GM18498 (cell line): ENCODE data around the gene RAP1A.

Experiments used
- ATAC-seq: cut with Tn5 transposase; IDR thresholded peaks from one replicate; pipeline ENCODE4 v1.9.1; 2021; ENCODE audit warnings: mild to moderate bottlenecking, moderate library complexity; ENCODE audit not compliant: unreplicated experiment

The RAP1A gene

DNA sequence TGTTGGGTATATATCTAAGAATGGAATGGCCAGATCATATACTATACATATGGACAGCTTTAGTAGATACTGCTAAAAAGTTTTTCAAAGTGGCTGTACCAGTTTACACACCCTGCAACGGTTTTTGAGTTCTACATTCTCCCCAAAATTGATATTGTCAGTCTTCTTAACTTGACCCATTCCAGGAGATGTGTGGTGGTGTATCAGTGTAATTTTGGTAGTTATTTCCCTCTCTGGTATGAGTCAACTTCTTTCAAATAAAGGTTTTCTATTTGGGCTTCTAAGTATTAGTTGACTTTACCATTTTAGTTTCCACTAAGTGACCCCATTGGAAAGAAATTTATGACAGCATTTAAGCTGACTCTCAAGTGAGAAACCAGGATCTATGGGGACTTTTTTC, 90.4 kb downstream of the RAP1A start:
- ATAC-seq, result no peak

DNA sequence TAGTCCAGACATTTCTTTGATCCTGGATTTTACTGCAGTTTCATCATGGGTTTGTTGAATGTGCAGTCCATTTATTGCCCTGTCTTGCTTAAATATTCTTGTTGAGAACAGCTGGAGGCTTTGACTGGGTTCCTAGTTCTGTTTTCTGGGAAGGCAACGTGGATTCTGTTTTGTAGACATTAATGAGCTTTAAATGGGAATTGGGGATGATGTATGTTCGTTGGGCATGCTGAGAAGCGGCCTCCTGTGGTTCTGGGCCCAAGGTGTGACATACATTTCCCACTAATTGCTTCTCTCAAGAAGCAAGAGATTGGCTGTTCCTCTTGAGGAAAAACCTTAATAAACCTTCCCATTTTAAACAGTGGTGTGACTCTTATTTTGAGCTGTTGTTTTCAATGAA, 96.7 kb downstream of the RAP1A start:
- no peak for ATAC-seq

DNA sequence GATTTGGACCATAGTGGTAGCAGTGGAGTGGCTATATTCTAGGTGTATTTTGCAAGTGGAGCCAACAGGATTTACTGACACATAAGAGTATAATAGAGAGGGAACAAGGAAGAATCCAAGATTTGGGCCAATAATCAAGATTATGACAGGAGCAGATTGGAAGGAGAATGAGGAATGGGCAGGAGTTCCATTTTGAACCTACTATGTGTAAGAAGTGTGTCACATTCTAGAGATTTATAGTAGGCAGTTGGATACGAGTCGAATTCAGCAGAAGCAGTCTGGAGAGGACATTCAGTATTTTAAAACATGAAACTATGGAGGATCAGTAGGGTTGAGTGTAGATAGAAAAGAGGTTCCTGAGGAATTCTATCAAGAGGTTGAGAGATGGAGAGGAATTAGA, 97.9 kb downstream of the RAP1A start:
- ATAC-seq, result no peak

DNA sequence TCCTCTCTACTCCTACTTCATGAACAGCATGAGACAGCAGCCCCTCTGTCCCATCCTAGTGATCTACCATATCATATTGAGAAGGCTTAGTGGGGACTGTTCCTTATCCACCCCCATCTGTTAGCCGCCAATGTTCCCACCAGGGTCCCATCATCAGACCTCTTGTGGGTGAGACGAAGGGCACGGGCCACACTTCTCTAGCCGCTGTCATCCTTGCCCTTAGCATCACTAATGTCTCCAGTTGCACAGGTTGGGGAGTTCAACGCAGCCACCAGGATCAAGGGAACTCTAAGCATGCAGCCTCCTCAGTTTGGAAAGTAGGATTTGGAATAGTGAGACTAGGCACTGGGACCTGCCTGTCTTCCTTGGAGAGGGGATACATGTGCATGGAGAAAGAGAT, 99.5 kb downstream of the RAP1A start:
- ATAC-seq, result no peak

DNA sequence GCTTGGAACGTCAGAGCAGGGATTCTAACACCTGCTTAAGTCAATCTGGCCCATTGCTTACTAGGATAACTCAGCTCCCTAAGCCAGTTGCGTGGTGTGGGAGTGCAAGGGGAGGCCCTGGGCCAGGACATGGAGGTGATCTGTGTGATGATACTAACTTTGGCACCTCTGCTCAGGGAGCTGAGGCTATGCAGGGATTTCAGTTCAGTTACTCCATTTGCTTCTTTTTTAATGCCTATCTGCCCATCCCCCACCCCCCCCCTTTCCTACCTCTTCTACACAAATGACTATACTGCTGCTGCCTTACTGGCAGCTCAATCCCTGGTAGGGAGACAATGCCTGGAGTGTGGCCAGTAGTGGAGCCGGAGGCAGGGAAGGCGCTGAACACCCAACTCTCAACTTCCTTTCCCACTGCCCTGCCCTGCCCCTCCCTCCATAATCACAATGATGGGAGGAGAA, 100.1 kb downstream of the RAP1A start:
- ATAC-seq, result no peak

DNA sequence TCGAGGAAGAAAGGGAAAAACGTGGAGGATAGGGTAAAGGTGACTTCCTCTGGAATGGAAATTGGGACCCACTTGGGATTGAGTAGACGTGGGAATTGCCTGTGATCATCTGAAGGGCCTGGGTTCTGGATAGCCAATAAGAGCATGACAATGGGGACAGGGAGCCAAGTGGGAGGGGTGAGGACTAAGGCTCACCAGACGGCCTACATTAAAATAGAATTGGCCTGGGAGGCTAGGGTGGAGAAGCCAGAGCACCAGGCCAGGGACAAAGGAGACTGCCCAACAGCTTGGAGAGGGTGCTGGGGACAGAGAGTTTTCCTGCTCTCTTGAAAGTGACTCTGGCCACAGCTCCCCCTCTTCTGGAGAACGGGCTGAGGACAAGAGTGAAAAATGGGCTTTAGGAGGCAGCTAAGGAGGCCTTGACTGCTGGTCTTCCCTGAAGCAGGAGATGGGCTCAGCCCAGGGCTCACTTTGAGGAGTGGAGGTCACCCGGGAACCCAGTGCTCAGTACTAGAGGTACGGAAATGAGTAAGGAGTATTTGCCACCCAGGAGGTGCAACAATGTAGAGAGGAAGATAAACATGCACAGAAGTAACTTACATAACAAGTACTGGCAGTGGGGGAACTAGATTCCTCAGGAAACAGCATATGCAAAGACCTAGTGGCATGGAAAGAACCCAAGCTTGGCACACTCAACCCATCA, 100.8 kb downstream of the RAP1A start:
- no peak for ATAC-seq

DNA sequence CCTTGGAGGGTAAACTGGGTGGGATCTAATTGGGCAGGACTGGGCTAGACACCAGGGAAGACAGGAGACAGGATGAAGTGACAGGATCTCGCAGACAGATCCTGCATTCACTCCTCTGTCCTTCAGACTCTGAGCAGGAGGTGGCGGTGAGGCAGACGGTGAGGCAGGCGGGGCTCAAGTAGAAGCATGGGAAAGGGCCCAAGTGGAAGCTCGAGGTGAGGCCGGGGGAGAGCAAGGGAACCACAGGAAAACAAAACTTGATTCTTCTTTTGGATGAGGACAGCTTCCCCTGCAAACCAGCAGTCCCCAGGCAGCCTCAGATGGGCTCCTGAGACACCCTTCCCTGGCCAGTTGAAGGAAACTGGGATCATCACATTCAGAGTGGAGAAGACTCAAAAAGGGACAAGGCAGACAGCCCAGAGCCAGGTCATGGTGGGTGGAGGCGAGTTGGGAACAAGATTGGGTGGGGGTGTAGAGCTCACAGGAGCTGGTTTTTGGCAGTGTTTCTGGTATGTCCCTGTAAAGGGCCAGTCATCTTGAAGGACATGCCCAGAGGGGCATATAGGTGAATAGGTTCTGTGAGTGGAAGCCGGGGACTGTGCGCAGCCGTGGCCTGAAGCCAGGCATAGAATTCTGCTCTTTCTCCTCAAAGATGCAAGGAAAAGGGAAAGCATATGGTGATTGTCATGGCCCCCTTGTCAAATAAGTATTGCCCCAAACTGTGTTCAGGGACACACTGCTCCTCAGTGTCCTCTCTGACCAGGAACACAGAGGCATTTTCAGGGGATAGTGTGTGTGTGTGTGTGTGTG, 101.6 kb downstream of the RAP1A start:
- no peak for ATAC-seq

DNA sequence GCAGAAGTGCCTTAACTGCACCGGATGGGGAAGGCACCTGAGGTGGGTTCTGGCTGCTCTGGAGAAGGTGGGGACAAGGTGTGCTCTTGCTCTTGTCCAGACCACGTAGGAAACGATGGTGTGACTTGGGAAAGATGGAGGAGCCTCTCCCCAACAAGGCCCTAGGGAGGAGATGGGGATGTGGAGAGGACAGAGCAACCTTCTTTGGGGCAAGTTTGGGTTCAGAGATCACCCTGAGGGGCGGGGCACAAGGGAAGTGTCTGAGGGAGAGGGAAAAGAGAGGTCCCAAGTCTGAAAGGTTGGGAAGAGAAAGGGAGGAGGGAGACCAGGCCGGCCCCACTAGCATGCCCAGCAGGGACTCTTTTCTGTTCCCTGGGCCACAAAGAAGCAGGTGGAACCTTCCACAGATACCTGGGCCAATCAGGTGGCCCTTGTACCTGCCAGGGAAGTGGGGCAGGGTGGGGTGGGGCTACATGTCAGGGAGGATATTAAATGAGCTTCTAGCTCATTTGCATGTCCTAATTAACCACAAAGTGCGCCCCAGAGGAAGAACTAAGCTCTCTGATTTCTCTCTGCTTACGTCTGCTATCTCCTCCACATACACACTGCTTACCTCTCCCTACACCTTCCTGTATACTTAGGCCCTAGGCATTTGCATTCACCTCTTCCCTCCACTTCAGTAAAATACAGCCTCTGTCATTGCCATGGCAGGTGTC, 103.7 kb downstream of the RAP1A start:
- ATAC-seq, result no peak

DNA sequence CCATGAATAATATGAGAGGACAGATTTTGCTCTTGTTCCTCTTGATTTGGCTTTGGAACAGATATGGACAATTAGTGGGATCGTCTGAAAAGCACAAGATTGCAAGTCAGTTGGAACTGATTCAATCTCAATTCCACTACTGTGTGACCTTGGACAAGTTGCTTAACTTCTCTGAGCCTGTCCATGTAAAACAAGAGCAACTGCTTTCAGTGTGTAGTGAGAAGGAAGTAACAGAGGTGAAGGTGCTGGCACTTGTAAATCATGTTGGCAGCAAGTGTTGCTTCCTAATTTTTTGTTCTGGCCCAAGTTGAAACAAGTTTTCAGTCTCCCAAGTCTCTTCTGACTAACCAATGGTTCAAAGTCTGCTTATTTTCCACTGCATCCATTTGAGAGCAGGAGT, 104.3 kb downstream of the RAP1A start:
- ATAC-seq, result no peak

DNA sequence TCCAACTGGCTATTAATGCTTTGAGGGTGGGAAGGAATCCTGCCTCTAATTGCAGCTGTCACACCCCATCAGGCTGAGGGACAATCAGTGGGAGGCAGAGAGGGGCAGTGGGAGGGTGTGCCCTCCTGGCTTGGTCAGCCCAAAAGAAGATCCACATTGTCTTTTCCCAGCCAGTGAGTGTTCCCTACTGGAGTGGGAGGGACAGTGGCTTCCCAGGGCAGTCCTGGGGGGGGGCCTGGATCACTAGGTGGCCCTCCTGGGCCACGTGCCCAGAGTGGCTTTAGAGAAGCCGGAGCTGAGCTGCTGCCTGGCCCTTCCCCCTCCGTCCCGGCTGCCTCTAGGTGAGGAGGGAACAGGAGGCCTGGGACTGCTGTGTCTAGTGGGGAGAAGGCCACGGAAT, 105.6 kb downstream of the RAP1A start:
- ATAC-seq, result no peak

DNA sequence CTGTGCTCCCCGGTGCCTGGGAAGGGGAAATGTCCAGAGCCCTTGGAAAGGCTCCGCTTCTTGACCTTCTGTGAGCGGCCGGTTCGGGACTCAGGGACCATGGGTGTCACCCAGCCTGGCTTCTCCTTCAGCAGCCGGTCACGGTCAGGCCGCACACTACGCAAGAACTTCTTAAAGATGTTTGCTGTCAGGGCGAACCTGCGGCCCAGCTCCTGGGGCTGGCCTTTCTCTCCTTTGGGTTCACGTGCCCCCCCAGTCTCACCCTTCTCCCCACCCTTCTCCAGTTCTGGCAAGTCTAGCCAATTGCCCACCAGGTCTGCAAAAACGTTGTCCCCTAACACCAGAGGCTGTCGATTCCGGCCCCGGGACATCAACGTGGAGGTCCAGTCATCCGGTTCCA, 107.5 kb downstream of the RAP1A start:
- ATAC-seq, result no peak

DNA sequence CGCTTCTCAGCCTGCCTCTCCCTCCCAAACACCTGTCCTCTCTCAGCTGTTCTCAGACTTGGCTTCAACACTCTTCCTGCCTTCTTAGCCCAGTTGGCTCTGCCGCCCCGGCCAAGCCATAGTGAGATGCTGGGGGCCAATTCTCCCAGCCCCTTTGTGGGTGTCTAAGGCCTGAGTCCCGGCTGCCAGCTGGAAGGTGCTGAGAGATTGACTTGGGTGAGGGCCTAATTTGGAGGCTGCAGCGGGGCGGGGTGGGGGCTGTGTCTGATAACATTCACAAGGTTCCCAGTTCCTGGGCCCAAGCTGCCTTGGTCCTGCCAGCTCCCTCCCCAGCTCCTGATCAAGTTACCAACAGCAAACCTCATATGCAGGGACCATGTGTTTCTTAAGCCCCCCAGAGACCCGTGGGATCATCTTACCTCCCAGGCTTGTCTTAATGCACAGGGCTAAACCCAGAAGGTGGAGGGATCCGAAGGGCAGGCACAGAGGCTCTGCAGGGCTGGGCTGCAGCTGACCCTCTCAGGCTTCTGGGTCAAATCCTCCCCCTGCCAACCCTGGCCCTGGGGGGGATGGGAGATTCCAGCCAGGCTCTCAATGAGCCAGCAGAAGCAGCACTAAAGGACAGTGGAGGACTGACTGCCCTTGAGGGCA, 109.8 kb downstream of the RAP1A start:
- no peak for ATAC-seq

DNA sequence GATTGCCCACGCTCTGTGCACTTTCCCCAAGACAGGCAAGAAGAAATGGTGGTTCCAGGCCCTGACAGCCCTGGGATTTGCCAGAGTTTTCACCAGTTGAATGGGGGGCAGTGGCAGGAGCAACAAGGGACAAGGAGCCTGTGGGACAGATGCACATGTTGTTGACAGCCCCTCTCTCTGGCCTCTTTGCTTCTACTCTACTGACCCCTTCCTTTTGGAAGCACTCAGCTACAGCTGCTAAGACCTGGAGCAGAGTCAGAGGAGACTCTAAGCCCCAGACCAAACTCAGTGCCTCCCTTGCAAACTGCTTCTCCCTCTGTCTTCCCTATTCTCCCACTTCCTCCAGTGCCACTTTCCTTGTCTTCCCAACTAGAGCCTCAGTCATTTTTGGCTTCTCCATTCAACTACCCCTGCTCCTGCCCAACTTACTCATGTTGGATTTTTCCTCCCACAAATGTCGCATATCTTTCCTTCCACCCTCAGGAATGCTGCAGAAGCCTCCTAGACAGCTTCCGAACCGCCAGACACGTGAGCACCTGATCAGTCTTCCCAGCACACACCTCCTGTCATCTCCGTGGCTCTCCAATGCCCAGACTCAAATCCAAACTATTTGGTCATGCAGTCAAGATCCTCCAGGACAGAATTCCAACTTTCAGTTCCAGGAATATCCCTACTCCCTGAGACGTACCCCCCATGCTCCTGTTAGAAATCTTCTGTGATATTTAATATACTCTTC, 110.5 kb downstream of the RAP1A start:
- no peak for ATAC-seq

DNA sequence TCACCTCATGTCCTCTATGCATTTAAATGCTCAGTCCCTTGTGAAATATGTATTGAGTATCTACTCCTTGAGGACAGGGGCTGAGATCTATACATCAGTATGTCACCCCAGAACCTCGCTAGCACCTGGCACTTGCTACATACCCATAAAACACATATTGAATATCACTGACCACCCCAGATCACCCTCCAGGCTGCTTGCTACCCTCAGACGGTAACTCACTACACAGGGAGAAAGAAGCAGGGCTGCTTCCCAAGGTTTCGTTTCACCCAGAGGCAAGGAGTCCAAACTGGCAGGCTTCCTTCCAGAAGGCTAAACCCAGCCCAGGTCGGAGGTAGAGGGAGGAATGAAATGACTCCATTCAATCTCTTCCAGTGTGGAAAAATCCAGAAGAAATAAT, 111.1 kb downstream of the RAP1A start:
- ATAC-seq, result no peak

DNA sequence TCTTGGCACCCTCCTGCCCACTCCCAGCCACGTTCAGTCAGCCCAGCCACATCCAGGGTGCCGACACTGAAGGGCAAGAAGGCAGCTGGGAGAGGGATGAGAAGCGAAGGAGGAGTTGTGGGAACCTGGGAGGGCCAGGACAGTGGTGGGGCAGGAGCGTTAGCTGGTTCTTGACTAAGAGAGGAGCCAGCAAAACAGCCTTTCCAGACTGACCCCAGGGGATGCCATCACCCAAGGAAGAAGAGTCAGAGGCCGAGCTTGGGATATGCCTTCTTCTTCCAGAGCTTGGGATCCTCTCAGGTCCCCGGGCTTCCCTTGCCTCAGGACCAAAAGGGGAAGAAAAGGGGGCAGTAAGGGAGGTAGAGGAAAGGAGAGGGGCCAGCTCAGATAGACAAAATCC, 112.4 kb downstream of the RAP1A start:
- ATAC-seq, result no peak

DNA sequence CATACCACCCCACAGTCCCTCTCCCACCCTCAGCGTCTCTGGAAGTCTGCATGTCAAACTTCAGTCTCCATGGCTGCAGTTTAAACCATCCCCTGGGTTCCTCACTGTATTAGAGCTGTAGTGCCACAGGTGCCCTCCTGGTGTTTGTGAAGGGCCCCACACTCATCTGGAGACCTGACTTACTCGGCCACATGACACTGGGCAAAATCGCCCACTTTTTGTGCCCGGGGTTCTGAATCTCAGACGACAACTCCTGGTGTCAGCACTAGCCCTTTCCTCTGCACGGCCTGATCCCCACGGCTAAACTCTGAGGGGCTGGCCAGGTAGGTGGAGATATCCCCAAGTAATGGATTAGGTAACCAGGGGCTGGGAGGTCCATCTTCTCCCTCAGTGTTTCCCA, 113.1 kb downstream of the RAP1A start:
- ATAC-seq, result no peak

DNA sequence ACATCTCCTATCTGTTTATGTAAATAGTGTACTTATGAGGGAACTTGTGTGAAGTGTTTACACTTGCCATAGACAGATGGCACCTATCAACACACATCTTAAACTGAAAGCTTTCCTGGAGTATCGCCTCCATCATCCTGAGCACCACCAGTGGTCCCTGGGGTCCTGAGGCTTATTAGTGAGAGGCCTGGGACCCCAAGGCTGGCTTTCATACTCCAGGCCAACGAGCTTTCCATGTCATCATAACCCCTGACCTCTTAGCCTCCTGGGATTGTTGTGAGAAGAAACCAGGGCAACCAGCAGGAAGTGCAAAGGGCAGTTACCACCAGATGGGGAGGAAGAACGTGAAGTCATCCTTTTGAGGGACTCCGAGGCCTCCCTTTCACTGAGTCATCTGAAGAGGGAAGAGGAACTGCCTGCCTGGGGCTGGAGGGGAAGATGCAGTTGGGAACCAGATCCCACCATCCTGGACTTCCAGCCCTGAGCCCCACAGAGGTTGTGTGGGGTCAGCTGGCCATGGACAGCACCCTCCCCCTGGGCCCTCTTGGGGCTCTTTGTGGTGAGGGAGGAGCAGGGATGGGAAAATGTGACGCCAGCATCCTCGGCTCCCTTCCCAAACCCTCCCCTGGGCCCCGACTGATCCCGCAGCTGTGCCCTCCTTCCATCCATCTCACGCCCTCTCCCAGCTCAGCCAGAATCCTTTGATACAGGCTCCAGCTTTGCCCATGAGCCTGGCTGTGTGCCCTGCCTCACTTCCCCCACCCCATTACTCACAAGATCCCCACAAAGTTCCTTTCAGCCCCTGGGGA, 113.8 kb downstream of the RAP1A start:
- no peak for ATAC-seq

DNA sequence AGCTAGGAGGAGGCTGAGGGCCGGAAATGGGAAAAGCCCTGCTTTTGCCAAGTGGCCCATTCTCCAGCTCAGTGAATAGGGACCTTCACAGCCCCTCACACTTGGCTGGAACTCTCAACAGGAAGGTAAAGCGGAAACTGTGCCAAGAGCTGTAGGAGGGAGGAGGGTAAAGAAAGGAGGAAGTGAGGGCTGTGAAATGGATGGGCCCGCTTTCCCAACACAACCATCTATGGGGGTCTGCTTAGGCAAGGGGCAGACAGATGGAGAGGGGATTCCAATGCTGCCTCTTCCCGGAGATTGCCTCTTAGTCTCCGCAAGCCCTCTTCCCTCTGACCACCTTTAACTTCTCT, 114.4 kb downstream of the RAP1A start:
- ATAC-seq, result no peak

DNA sequence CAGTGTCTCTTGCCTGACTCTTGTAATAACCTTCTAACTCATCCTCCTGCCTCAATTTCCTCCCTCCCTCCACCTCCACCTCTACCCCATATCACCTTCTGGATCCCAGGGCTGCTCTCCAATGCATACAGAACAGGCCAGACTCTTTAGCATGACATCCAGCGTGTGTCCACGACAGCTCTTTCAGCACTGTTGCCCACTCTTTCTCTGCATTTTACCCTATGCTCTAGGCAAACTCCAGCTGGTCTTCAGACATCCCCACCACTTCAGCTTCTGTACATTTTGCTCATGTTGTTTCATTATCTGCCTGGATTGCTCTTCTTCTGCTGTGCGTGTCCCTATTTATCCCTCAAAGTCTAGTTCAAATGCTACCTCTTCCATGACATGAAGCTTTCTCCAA, 114.8 kb downstream of the RAP1A start:
- no peak for ATAC-seq

DNA sequence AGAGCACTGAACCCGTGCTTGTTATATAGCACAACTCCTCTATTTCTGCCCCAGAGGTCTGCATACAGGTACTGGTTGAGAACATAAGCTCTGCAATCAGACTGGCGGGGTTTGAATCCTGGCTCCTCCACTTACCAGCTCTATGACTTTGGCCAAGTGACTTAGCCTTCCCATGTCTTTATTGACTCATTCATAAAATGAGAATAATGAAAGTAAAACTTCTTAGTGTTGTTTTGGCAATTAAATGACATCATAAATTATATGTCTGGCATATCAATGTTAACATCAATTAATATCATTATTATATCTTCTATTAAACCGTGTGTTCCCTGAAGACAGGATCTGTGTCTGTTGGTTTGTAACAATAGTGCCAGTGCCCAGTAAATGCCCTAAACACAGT, 115.3 kb downstream of the RAP1A start:
- no peak for ATAC-seq
